Hematopoietic multipotent progenitor cell treated with erythropoietin and hydrocortisone succinate and interleukin-3 and kit ligand, for 4 days (in vitro differentiated cells): ENCODE data around the gene INO80C.

Experiments used
- DNase-seq: peaks from one replicate; pipeline ENCODE4 v3.0.0-alpha.2; 2015

INO80C gene, protein sequence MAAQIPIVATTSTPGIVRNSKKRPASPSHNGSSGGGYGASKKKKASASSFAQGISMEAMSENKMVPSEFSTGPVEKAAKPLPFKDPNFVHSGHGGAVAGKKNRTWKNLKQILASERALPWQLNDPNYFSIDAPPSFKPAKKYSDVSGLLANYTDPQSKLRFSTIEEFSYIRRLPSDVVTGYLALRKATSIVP

GRCh38 chr18:35497370-35498197 lies at the start of gene INO80C:
TSS of gene INO80C (minus strand) at chr18:35497960. CDS start at chr18:35497874, 86 bp downstream.
- DNase-seq, result peak; percentile 98

- DNase-seq, result no peak
Measured at GRCh38 chr18:35547008-35547605, 49.3 kb upstream of the INO80C start.

DNA sequence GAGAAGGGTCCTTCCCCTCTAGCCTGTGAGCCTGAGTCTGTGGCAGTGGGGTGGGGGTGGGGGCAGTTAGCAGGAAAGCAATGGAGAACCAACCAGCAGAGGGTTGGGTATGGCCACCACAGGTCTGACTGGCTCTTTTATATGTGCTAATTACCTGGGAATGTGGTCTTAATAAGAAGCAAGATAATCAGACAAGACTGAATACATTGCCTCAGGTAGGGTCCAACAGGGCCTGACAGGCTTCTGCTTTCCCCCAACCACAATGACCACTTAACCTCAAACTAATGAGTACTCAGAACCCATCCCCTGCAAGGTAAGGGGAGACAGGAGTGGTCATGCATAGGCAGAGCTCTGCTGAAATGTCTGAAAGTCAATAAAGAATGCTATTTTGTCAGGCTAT lies 44.6 kb upstream of the INO80C start:
- DNase-seq, result no peak

- DNase-seq, result no peak
Measured at GRCh38 chr18:35535297-35535696, 37.5 kb upstream of the INO80C start.

DNA sequence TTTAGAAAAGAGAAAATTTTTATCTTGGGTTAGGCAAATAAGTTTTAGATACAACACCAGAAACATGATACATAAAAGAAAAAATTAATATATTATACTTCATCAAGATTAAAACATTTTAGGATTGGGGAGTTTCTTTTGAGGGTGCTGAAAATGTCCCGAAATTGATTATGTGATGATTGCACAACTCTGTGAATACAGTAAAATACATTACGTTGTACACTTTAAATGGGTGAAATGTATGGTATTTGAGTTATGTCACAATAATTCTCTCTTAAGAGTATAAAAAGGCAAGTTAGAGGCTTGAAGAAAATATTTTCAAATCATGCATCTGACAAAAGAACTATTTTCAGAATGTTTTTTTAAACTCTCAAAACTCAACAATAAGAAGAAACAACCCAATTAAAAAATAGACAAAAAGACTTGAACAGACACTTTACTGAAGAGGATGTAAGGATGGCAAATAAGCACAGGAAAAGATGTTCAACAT lies 36.2 kb upstream of the INO80C start:
- no peak for DNase-seq

GRCh38 chr18:35528749-35529274 lies 31.1 kb upstream of the INO80C start:
- DNase-seq, result no peak

DNA sequence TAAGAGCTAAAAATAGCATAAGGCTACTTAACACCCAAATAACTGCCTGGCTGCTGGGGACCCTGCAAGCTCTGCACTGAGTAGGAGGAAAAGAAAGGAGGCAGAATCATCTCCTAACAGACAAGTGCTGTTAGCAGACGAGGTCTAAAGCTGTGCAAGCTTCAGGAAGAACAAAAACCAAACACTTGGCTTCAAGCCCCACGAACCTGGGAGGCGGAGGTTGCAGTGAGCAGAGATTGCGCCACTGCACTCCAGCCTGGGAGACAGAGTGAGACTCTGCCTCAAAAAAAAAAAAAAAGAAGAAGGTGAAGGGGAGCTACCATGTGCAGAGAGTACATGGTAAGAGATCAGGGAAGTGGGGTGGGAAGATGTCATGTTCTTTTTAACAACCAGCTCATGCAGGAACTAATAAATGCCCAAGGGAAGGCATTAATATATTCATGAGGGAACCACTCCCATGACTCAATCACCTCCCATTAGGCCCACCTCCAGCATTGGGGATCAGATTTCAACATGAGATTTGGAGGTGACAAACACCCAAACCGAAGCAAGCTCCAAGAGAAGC lies 28.8 kb upstream of the INO80C start:
- DNase-seq, result peak; percentile 42

DNA sequence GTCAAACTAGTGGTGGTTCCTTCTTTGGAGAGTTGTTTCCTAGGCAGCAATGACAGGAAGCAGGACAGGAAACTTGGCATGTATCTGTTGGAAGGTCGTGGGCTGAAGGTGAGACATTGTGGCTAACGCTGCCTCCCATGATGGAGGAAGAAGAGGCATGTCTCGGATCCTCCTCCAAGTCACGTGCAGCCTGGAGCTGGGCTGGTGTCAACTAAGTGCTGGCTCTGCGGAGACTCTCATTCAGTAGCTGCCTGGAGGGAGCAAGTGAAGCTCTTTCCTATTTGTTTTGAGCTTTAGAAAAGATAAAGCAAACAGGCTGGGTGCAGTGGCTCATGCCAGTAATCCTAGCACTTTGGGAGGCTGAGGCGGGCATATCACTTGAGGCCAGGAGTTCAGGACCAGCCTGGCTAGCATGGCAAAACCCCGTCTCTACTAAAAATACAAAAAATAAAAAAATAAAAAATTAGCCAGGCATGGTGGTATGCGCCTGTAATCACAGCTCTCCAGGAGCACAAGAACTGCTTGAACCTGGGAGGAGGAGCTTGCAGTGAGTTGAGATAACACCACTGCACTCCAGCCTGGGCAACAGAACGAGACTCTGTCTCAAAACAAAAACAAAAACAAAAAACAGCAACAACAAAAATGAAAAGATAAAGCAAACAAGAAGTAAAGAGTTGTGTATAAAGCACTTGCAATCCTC lies 28.2 kb upstream of the INO80C start:
- DNase-seq, result peak; percentile 23

- DNase-seq, result no peak
Measured at GRCh38 chr18:35524226-35524625, 26.5 kb upstream of the INO80C start.

DNA sequence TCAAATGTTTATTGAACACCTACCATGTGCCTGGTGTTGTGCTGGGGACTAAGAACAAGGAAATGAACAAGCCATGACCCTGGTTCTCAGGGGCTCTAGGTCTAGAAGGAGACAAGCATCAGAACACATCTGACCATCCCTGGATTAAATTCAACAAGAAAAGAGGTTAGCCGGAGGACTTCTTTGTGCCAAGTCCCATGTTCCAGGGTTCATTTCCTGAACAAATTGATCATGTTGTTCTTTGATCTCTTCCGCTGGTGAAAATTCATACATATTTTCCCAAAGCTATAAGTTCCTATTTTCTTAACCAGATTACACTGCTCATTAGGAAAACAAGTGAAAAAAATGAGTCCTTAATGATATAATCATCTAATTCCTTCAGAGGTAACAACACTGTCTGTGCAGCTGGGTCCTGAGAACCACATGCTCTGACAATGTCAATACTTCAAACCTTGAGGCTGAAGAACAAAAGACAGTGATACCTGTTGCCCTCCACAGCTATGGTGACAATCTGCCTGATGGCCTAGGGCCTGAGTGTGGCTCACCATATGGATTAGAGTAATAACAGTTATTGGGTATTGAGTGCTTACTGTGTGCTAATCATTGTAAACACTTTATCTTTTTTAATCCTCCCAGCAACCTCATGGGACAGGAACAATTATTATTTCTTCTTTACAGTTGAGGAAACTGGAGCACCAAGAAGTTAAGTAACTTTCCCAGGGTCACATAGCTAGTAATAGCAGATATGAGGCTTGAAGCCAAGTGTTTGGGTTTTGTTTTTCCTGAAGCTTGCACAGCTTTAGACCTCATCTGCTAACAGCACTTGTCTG lies 24.6 kb upstream of the INO80C start:
- no peak for DNase-seq

GRCh38 chr18:35521133-35521532 lies 23.4 kb upstream of the INO80C start:
- DNase-seq, result no peak

DNA sequence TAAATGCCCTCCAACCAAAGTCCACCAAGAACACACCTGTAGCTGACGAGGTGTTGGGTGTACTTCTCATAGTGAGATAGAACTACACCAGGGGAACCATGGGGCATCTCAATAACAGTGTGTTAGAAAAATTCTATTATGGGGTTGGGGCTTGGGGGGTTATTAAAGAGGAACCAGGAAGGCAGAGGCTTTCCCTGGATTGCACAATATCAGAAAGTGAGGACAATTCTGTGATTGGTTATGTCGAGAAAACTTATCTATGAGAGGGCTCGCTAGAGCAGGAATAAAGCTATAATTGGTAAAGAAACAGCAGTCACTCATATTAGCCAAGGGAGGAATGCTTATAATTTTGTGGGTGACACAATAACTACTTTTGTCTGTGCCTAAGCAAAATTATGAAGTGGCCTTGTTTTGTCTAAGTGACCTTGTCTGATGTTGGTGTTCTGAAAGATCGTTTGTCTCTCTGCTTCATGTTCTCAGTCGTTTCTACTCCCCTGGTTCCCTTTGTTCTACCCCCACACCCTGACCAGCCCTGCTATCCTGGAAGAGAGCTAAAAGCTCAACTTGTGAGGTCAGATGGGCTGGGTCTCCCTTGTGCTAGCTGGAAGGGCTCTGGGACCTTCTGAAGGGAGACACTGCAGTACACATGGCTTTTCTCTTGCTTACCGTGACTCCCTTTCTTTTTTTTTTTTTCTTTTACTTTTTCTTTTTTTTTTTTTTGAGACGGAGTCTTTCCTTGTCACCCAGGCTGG lies 21.6 kb upstream of the INO80C start:
- no peak for DNase-seq

GRCh38 chr18:35517715-35518114 lies 20.0 kb upstream of the INO80C start:
- no peak for DNase-seq

DNA sequence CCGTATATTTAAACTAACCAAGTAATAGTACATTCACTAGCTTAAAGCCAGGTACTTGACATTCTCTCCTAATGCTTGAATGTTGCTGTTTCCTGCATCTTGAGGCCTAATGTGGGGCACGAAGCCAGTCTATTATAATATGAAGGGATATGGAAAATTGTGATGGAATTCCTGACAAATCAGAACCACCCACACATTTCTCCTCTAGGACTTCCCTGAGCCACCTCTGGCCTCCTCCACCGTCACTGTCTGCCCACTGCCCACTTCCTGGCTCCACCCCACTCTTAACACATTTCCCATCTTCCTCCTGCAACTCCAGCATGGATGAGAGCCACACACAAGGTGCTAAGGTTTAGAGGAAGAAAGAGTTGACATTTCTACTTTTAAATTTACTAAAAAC lies 19.0 kb upstream of the INO80C start:
- no peak for DNase-seq

GRCh38 chr18:35516351-35516750 lies 18.6 kb upstream of the INO80C start:
- DNase-seq, result no peak

DNA sequence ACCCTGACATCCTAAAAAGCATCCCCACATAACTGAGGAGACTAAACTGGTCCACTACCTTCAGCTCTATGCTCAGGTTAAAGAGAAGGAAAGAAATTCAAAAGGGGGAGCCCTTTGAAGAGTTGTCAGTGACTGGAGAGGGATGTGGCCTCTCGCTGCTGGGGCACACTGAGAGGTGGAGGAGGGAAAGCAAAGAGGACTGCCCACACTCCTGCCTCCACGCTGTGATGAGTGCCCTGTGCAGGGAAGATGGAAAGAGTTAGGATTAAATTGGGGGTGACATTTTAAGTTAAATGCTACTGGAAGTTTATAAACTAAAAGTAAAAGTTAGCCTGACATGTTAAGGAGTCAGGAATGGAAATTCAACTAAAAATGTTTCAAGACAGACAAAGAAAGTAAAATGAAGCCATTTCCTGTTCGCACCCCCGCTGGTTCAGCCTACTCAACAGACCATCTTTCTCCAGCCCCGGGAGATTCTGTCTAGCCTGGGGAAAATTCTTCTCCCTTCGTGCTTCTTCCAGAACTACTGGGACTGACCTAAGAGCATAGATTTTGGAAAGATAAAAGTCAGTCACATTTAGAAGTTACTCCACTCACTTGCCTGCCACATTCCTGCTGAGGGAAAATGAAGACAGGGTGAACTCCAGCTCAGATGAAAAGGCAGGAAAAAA lies 17.8 kb upstream of the INO80C start:
- DNase-seq, result no peak

- no peak for DNase-seq
Measured at GRCh38 chr18:35514752-35515459, 17.1 kb upstream of the INO80C start.

DNA sequence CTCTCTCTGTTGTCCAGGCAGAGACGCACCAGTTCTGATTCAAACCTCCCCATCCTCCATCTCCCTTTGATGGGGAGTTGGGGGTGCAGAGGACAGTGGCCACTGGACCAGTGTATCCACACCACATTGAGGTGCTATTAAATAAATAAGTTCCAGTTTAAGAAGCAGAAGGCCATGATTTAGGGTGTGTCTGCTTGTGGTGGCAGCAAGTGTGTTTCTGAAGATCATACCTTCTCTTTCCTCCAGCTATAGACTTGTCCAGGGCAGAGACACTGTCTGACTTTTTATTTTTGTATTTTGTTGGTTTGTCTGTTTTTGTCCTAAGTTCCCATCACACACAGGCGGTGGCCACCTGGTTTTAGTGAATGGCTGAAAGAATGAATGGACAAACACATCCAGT lies 16.5 kb upstream of the INO80C start:
- DNase-seq, result no peak

- no peak for DNase-seq
Measured at GRCh38 chr18:35513181-35513936, 15.6 kb upstream of the INO80C start.
